Panc1 (cell line): ENCODE measurements around the gene MBNL2. TPM values are rescaled to one million over a fixed set of nuclear protein-coding genes. Genes with fewer than 3 reads are reported as not detected.

ENCODE experiments used
- ATAC-seq: fragments of 200-7000 bp; cut with Tn5 transposase; 2 replicates; pipeline ENCODE4 v1.9.1; 2020; ENCODE audit warnings: mild to moderate bottlenecking, moderate library complexity
- BruUV-seq: library from RNA; stranded (reverse); fragments of 400-500 nt; replicated peaks from 2 replicates; lab custom pipeline; 2021; lab: Mats Ljungman, UMichigan
- CTCF ChIA-PET: fragments of 300-600 bp; sonication (Branson Sonifier 250); formaldehyde crosslinking; loops from one replicate; lab custom pipeline; 2022; ENCODE audit warnings: antibody characterized with exemption; lab: Charles Lee
- POLR2A ChIA-PET: fragments of 300-600 bp; sonication (Branson Sonifier 250); formaldehyde crosslinking; loops from one replicate; lab custom pipeline; 2022; ENCODE audit warnings: antibody characterized with exemption; lab: Charles Lee
- DNase-seq: peaks from one replicate; pipeline ENCODE4 v3.0.0-alpha.2; 2010; ENCODE audit warnings: low read depth, low spot score
- H3K27ac ChIP-seq: 2 replicates; pipeline ENCODE4 v1.5.1; 2011; ENCODE audit warnings: mild to moderate bottlenecking, low read length, inconsistent platforms
- H3K27me3 ChIP-seq: fragments of 200-500 bp; sonication (Bioruptor generic); 2 replicates; pipeline ENCODE4 v1.6.0; 2014; ENCODE audit warnings: low read length, inconsistent platforms; ENCODE audit not compliant: control insufficient read depth, insufficient read depth
- H3K36me3 ChIP-seq: fragments of 200-500 bp; sonication (Bioruptor generic); 2 replicates; pipeline ENCODE4 v1.5.1; 2014; ENCODE audit warnings: inconsistent platforms, mild to moderate bottlenecking, low read length, moderate library complexity; ENCODE audit not compliant: control insufficient read depth, insufficient read depth
- H3K4me1 ChIP-seq: 2 replicates; pipeline ENCODE4 v1.5.1; 2011; ENCODE audit warnings: inconsistent platforms, mild to moderate bottlenecking, low read length, moderate library complexity; ENCODE audit not compliant: control insufficient read depth, insufficient read depth
- H3K4me3 ChIP-seq, 2 experiments: 2 replicates each; pipeline ENCODE4 v1.5.1; 2011 to 2012; ENCODE audit warnings: low read depth in 2 of 2, low read length in 2 of 2, mild to moderate bottlenecking in 2 of 2, inconsistent platforms in 1 of 2, moderate library complexity in 1 of 2
- H3K9me3 ChIP-seq: fragments of 200-500 bp; sonication (Bioruptor generic); 2 replicates; pipeline ENCODE4 v1.5.1; 2014; ENCODE audit warnings: low read depth, mild to moderate bottlenecking, inconsistent platforms, low read length, moderate library complexity; ENCODE audit not compliant: control insufficient read depth, insufficient read depth
- CTCF ChIP-seq: fragments of 450-650 bp; IDR thresholded peaks from 2 replicates; pipeline ENCODE4 v1.5.1; 2017; ENCODE audit warnings: mild to moderate bottlenecking
- POLR2AphosphoS5 ChIP-seq: IDR thresholded peaks from 2 replicates; pipeline ENCODE4 v1.6.1; 2012; ENCODE audit warnings: mild to moderate bottlenecking, low read depth, low read length, moderate library complexity
- REST ChIP-seq, 2 experiments: IDR thresholded peaks; 2 replicates each; pipeline ENCODE4 v1.6.1; 2011 to 2012; ENCODE audit warnings: low read depth in 2 of 2, control low read depth in 1 of 2, low read length in 1 of 2, mild to moderate bottlenecking in 1 of 2, moderate library complexity in 1 of 2; ENCODE audit not compliant: insufficient read depth in 1 of 2
- SIN3A ChIP-seq: IDR thresholded peaks from 2 replicates; pipeline ENCODE4 v1.6.1; 2012; ENCODE audit warnings: low read depth, mild to moderate bottlenecking, low read length, moderate library complexity, borderline replicate concordance; ENCODE audit not compliant: insufficient read depth
- TCF7L2 ChIP-seq: IDR thresholded peaks from 2 replicates; pipeline ENCODE4 v1.6.1; 2011; ENCODE audit warnings: mild to moderate bottlenecking, low read depth, low read length, inconsistent platforms
- in situ Hi-C: cut with HindIII; loops from 2 replicates; pipeline ENCODE4 v1.10.0; 2016; ENCODE audit warnings: low sequenced_read_pairs, low pct_unique_long_range_greater_than_20kb
- intact Hi-C: fragments of 100-400 bp; cut with micrococcal nuclease; formaldehyde crosslinking; loops from one replicate; pipeline ENCODE4 v1.10.0; 2022; ENCODE audit not compliant: unreplicated experiment
- total RNA-seq: library from RNA; stranded (reverse); gene quantifications from one replicate; pipeline ENCODE4 v1.2.1, GENCODE V29; 2021; ENCODE audit not compliant: unreplicated experiment

The MBNL2 gene
- total RNA-seq, 1 experiment from 2014 or later: 103 TPM

DNA sequence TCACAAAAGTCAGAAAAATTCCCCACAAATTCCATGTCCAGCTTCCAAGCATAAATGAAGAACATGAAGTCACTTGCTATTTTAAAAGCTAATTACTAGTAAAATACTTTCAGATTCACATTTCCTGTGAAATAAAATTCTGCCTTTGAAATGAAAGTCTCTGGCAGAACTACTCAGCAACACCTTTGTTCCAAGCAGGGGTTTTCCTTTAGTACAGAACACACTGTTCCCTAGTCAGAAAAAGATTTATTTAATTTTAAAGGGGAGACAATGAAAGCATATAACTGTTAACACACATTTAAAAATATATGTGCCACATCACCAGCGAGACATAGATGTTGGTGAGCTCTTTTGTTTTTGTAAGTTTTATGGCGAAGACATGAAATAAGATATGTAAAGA lies 185.4 kb downstream of the MBNL2 start:
- POLR2A ChIA-PET: no interaction called here
- in situ Hi-C loops: no loop called here
- Histone ChIP-seq H3K27ac (no peak overlapping the region), H3K27me3 (no peaks in the 10 kb centered on the region), H3K9me3 (no peaks in the 10 kb centered on the region), H3K4me3 (no peak overlapping the region), H3K4me1 (no peaks in the 10 kb centered on the region), H3K36me3 (no peaks in the 10 kb centered on the region)
- intact Hi-C loops: no loop called here
- BruUV-seq: no TSS peak
- CTCF ChIA-PET: interaction anchor here (0.7 kb wide), 1 partner anchor 1867 kb away, joined by 3 read pairs; no protein-coding TSS in a partner anchor
- no peak for TF ChIP-seq POLR2AphosphoS5
- no peak for TF ChIP-seq TCF7L2
- no peak for TF ChIP-seq SIN3A
- TF ChIP-seq CTCF: no peak
- TF ChIP-seq REST (IDR thresholded peaks at IDR 0.05; ENCODE audit: insufficient read depth in 1 of 2, low read depth in 2 of 2, low read length in 1 of 2): no peak
- DNase-seq: no peak
- no peak for ATAC-seq

GRCh38 chr13:97408938-97409337 lies 186.8 kb downstream of the MBNL2 start:
- H3K9me3 ChIP-seq: no peaks in the 10 kb centered on the region
- H3K27me3 ChIP-seq: no peaks in the 10 kb centered on the region
- no peak overlapping the region for H3K27ac ChIP-seq
- ATAC-seq: no peak
- no peak overlapping the region for H3K4me3 ChIP-seq
- in situ Hi-C loops: no loop called here
- POLR2A ChIA-PET: no interaction called here
- no peaks in the 10 kb centered on the region for H3K4me1 ChIP-seq
- CTCF ChIA-PET: no interaction called here
- DNase-seq: no peak
- intact Hi-C loops: no loop called here
- H3K36me3 ChIP-seq: no peaks in the 10 kb centered on the region
- no TSS peak for BruUV-seq
- TF ChIP-seq SIN3A: no peak

DNA sequence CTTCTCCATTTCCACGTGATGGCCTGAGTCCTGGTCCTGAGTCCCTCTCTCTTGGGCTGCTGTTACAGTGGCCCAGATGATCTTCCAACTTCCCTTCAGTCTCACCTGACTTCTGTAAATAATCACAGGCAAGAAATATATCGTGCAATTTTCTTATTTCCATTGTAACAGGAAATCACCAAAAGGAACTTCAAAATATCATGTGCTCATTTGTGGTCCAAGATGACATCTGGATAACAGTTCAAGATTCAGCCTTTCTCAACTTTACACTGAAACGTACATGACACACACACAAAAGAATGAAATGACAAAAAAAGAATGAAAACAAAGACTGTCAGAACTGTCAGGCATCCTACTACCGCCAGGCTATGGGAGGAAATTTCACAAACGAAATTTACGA lies 189.9 kb downstream of the MBNL2 start:
- TF ChIP-seq REST (IDR thresholded peaks at IDR 0.05; ENCODE audit: insufficient read depth in 1 of 2, low read depth in 2 of 2, low read length in 1 of 2): no peak
- no peak for TF ChIP-seq POLR2AphosphoS5
- TF ChIP-seq SIN3A: no peak
- no peak for TF ChIP-seq CTCF
- TF ChIP-seq TCF7L2: no peak
- ATAC-seq: no peak
- no peak overlapping the region for H3K4me3 ChIP-seq
- intact Hi-C loops: no loop called here
- BruUV-seq: no TSS peak
- ChIA-PET CTCF (no interaction called here), POLR2A (no interaction called here)
- no peak for DNase-seq
- in situ Hi-C loops: no loop called here
- no peaks in the 10 kb centered on the region for H3K9me3 ChIP-seq
- no peaks in the 10 kb centered on the region for H3K4me1 ChIP-seq
- H3K27ac ChIP-seq: no peak overlapping the region
- H3K36me3 ChIP-seq: no peaks in the 10 kb centered on the region
- no peaks in the 10 kb centered on the region for H3K27me3 ChIP-seq
